ENCODE results near the gene EIF3A. TPM values are rescaled to one million over a fixed set of nuclear protein-coding genes. Genes with fewer than 3 reads are reported as not detected.

The EIF3A gene
- total RNA-seq, 1 donor from 2014 or later: 181 TPM

DNA sequence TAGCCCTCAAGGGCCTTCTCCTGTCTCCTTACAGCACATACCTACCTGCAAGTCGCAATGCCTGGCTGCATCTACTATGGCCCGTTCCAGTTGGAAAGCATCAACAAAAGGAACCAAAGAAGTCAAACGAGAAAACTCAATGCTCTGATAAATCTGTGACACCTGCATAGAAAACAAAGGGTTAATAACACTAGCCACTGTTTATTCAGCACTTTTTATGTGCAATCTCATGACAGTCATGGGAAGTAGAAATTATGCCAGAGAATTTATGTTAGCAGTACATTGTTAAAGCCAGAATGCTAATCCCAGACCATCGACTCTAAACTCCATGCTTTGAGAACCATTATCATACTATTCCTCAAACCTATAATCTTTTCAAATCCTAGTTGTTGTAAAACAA is 21.1 kb downstream of the EIF3A start:
- H3K4me1 Mint-ChIP-seq (ENCODE audit: low read depth): peaks cover 14% of the 10 kb centered on the region

DNA sequence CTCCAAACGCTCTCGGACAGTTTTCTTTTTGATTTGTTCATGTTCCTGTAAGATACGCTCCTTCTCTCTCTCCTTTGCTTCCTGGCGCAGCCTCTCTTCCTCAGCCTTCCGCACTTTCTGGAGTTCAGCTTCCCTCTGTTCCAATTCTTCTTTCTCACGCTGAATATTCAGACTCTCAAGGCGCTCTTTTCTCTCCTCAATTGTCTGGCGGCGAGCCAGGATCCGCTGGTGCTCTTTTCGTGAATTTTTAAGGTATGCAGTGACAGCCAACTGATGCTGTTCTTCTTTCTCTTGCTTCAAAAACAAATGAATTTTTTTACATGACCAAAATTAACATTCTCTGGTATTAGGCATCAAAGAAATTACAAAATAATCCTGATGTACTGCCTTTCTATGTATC is 22.6 kb downstream of the EIF3A start:
- Mint-ChIP-seq H3K27me3 (ENCODE audit: insufficient read depth) (no peaks in the 10 kb centered on the region), H3K4me1 (ENCODE audit: low read depth) (peaks cover 14% of the 10 kb centered on the region), H3K36me3 (ENCODE audit: low read depth) (peaks cover 55% of the 10 kb centered on the region), H3K4me3 (no peak overlapping the region), H3K9me3 (no peaks in the 10 kb centered on the region), H3K27ac (peak overlapping the region; percentile 28)
- intact Hi-C loops (cut with micrococcal nuclease): no loop called here
- DNase-seq (ENCODE audit: low spot score): no peak

More for the DNA sequence above, 21.1 kb downstream of the EIF3A start:
- no peak overlapping the region for H3K4me3 Mint-ChIP-seq
- H3K27me3 Mint-ChIP-seq (ENCODE audit: insufficient read depth): no peaks in the 10 kb centered on the region
- intact Hi-C loops (cut with micrococcal nuclease): no loop called here
- no peaks in the 10 kb centered on the region for H3K9me3 Mint-ChIP-seq
- no peak overlapping the region for H3K27ac Mint-ChIP-seq
- DNase-seq (ENCODE audit: low spot score): no peak
- peaks cover 60% of the 10 kb centered on the region for H3K36me3 Mint-ChIP-seq (ENCODE audit: low read depth)

DNA sequence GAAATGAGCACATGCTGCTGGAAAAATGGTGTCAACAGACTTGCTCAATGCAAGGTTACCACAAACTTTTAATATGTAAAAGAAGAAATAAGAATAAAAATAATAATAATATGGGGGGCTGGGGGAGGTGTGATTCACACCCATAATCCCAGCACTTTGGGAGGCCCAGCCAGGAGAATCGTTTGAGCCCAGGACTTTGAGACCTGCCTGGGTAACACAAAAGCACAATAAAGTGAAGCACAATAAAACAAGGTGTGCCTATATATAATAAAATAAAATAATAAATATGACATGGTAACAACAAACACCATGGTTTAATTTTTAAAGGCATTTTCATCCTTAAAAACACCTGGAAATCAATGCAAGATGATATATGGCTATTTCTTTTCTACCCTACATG is 25.1 kb downstream of the EIF3A start:
- Mint-ChIP-seq H3K27ac (no peak overlapping the region), H3K4me3 (no peak overlapping the region), H3K9me3 (no peaks in the 10 kb centered on the region), H3K27me3 (ENCODE audit: insufficient read depth) (no peaks in the 10 kb centered on the region), H3K4me1 (ENCODE audit: low read depth) (peaks cover 19% of the 10 kb centered on the region), H3K36me3 (ENCODE audit: low read depth) (peaks cover 65% of the 10 kb centered on the region)
- no peak for DNase-seq (ENCODE audit: low spot score)
- intact Hi-C loops (cut with micrococcal nuclease): no loop called here

DNA sequence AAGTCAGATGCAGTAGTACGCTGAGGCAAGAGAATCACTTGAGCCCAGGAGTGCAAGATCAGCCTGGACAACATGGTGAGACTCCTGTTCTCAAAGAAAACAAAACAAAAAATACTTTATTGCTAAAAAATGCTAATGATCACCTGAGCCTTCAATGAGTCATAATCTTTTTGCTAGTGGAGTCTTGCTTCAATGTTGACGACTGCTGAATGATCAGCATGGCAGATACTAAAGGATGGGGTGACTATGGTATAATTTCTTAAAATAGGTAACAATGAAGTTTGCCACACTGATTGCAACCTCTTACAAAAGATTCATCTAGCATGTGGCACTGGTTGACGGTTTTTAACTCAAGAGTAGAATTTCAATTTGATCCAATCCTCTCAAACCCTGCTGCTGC is 28.8 kb downstream of the EIF3A start:
- no peak overlapping the region for H3K27ac Mint-ChIP-seq

DNA sequence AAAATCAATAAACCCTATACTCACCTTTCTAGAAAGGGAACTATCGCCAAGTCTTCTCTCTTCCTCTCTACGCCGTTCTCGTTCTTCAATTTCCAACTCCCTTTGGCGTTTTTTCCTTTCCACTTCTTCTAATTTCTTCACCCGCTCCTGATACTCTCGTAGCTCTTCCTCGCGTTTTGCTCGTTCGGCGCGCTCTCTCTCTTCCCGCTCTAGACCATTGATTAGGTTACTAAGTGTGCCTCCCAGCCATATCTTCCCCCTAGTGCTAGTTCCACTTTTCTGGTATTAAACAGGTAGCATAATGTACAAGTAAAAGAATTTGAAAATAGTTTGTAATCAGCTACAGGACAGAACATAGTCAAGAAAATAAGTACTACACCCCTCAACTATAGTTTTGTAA is 30.8 kb downstream of the EIF3A start:
- intact Hi-C loops (cut with micrococcal nuclease): no loop called here
- H3K4me1 Mint-ChIP-seq (ENCODE audit: low read depth): peaks cover 42% of the 10 kb centered on the region
- H3K9me3 Mint-ChIP-seq: no peaks in the 10 kb centered on the region
- no peak for DNase-seq (ENCODE audit: low spot score)
- H3K27me3 Mint-ChIP-seq (ENCODE audit: insufficient read depth): no peaks in the 10 kb centered on the region
- no peak overlapping the region for H3K4me3 Mint-ChIP-seq
- peaks cover 67% of the 10 kb centered on the region for H3K36me3 Mint-ChIP-seq (ENCODE audit: low read depth)
- H3K27ac Mint-ChIP-seq: no peak overlapping the region

More for the DNA sequence above, 28.8 kb downstream of the EIF3A start:
- H3K36me3 Mint-ChIP-seq (ENCODE audit: low read depth): peaks cover 62% of the 10 kb centered on the region
- no peaks in the 10 kb centered on the region for H3K9me3 Mint-ChIP-seq
- intact Hi-C loops (cut with micrococcal nuclease): no loop called here
- no peaks in the 10 kb centered on the region for H3K27me3 Mint-ChIP-seq (ENCODE audit: insufficient read depth)
- no peak for DNase-seq (ENCODE audit: low spot score)
- peaks cover 32% of the 10 kb centered on the region for H3K4me1 Mint-ChIP-seq (ENCODE audit: low read depth)
- H3K4me3 Mint-ChIP-seq: no peak overlapping the region

DNA sequence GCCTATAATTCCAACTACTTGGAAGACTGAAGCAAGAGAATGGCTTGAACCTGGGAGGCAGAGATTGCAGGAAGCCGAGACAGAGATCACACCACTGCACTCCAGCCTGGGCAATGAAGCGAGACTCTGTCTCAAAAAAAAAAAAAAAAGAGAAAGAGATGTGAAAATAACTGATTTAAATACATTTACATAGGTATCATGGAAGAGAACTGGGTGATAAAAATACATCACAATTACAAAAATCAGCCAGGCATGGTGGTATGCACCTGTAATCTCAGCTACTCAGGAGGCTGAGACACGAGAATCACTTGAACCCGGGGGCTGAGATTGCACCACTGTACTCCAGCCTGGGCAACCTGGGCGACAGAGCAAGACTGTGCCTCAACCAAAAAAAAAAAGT is 31.3 kb downstream of the EIF3A start:
- no peak for DNase-seq (ENCODE audit: low spot score)
- H3K27ac Mint-ChIP-seq: no peak overlapping the region
- peaks cover 67% of the 10 kb centered on the region for H3K36me3 Mint-ChIP-seq (ENCODE audit: low read depth)
- intact Hi-C loops (cut with micrococcal nuclease): no loop called here
- no peaks in the 10 kb centered on the region for H3K9me3 Mint-ChIP-seq
- H3K4me3 Mint-ChIP-seq: no peak overlapping the region
- H3K4me1 Mint-ChIP-seq (ENCODE audit: low read depth): peaks cover 42% of the 10 kb centered on the region
- H3K27me3 Mint-ChIP-seq (ENCODE audit: insufficient read depth): no peaks in the 10 kb centered on the region

DNA sequence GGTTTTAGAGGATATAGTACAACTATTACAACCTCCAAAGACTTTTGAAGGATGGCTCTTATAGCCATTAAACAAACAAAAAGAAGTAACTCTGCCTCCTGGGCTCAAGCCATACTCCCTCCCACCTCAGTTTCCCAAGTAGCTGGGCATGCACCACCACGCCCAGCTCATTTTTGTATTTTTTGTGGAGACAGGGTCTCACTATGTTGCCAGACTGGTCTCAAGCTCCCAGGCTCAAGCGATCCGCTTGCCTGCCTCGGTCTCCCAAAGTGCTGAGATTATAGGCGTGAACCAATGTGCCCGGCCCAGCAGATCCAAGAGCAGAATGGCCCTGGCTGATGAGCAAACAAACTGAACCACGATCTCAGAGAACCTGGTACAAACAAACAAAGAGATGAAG is 35.1 kb downstream of the EIF3A start:
- H3K4me3 Mint-ChIP-seq: no peak overlapping the region
- no peak for DNase-seq (ENCODE audit: low spot score)
- no peaks in the 10 kb centered on the region for H3K9me3 Mint-ChIP-seq
- intact Hi-C loops (cut with micrococcal nuclease): no loop called here
- H3K4me1 Mint-ChIP-seq (ENCODE audit: low read depth): peaks cover 29% of the 10 kb centered on the region
- H3K27ac Mint-ChIP-seq: no peak overlapping the region
- peaks cover 68% of the 10 kb centered on the region for H3K36me3 Mint-ChIP-seq (ENCODE audit: low read depth)
- no peaks in the 10 kb centered on the region for H3K27me3 Mint-ChIP-seq (ENCODE audit: insufficient read depth)

DNA sequence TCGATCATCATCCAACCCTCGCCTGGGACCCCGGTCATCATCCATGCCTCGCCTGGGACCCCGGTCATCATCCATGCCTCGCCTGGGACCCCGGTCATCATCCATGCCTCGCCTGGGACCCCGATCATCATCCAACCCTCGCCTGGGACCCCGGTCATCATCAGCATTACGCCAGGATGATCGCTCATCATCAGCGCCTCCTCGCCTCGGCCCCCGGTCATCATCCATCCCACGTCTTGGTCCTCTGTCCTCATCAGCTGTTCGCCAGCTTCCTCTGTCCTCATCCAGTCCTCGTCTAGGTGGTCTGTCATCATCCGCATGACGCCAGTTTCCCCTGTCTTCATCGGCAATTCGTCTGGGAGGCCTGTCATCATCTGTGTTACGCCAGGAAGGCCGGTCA is 38.4 kb downstream of the EIF3A start:
- peaks cover 70% of the 10 kb centered on the region for H3K36me3 Mint-ChIP-seq (ENCODE audit: low read depth)
- H3K27me3 Mint-ChIP-seq (ENCODE audit: insufficient read depth): no peaks in the 10 kb centered on the region
- DNase-seq (ENCODE audit: low spot score): no peak
- peaks cover 19% of the 10 kb centered on the region for H3K4me1 Mint-ChIP-seq (ENCODE audit: low read depth)
- H3K27ac Mint-ChIP-seq: no peak overlapping the region
- H3K9me3 Mint-ChIP-seq: no peaks in the 10 kb centered on the region
- intact Hi-C loops (cut with micrococcal nuclease): no loop called here
- H3K4me3 Mint-ChIP-seq: no peak overlapping the region

DNA sequence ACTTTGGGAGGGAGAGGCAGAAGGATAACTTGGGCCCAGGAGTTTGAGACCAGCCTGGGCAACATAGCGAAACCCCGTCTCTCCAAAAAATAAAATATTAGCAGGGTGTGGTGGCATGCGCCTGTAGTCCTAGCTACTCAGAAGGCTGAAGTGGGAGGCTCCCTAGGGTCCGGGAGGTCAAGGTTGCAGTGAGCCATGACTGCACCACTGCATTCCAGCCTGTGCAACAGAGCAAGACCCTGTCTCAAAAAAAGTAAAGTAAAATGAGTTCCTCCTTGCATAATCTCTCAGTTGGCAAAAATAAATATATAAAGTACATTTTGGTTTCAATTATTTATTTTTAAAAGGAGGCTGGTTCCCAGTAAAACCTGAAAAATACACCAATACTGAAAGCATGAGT is 39.3 kb downstream of the EIF3A start:
- Mint-ChIP-seq H3K36me3 (ENCODE audit: low read depth) (peaks cover 66% of the 10 kb centered on the region), H3K27me3 (ENCODE audit: insufficient read depth) (no peaks in the 10 kb centered on the region), H3K9me3 (no peaks in the 10 kb centered on the region), H3K4me1 (ENCODE audit: low read depth) (peaks cover 15% of the 10 kb centered on the region), H3K4me3 (no peak overlapping the region), H3K27ac (no peak overlapping the region)
- intact Hi-C loops (cut with micrococcal nuclease): no loop called here
- DNase-seq (ENCODE audit: low spot score): no peak

DNA sequence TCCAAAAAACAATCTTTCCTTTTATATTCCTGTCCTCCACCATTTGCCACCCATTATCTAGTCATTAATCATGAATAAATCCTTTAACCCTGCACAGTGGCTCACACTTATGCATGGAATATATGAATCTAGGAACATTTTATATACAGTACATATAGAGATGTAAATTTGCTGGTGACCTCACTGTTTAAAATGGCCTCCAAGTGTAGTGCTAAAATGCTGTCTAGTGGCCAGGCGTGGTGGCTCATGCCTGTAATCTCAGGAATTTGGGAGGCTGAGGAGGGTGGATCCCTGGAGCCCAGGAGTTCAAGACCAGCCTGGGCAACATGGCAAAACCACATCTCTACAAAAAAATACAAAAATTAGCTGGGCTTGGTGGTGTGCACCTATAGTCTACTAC is 41.5 kb downstream of the EIF3A start:
- no peak overlapping the region for H3K27ac Mint-ChIP-seq

DNA sequence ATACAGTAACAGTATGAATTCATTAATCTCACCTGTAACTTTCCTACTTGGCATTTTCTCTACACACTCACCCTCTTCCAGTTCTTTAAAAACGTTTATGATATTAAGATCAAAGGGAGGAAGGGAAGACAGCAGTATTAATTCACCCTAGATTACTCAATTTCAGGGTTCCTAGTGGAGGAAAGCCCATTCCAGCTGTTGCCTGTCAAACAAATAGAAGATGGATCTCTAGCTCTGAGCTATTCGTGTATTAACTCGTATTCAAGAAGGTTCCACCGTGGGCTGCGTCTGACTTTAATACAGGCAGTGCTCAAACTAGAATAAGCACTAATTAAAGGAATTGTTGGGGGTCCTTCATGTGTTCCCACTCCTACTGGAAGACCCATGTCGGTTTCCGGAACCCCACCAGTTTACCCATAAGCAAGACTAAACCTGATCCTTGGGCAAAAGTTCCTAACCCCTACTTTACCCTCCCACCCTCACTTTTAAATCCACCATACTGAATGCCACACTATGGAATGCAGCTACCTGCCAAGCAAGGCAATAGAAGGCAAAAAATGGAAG is 49.0 kb downstream of the EIF3A start:
- peaks cover 29% of the 10 kb centered on the region for H3K36me3 Mint-ChIP-seq (ENCODE audit: low read depth)
- H3K9me3 Mint-ChIP-seq: no peaks in the 10 kb centered on the region
- intact Hi-C loops (cut with micrococcal nuclease): loop anchor here (2.0 to 10.0 kb wide), 5 partner anchors 39 to 463 kb away; partner anchors contain the start of genes CACUL1 and PRDX3
- peak overlapping the region; percentile 64 for H3K4me3 Mint-ChIP-seq
- peaks cover 25% of the 10 kb centered on the region for H3K4me1 Mint-ChIP-seq (ENCODE audit: low read depth)
- no peak overlapping the region for H3K27ac Mint-ChIP-seq
- DNase-seq (ENCODE audit: low spot score): no peak
- peaks cover 7% of the 10 kb centered on the region for H3K27me3 Mint-ChIP-seq (ENCODE audit: insufficient read depth)

More for the DNA sequence above, 41.5 kb downstream of the EIF3A start:
- no peak overlapping the region for H3K4me3 Mint-ChIP-seq
- DNase-seq (ENCODE audit: low spot score): no peak
- intact Hi-C loops (cut with micrococcal nuclease): loop anchor here (10.0 kb wide), 1 partner anchor 284 kb away; the partner anchor contains the start of gene CACUL1
- H3K9me3 Mint-ChIP-seq: no peaks in the 10 kb centered on the region
- H3K36me3 Mint-ChIP-seq (ENCODE audit: low read depth): peaks cover 62% of the 10 kb centered on the region
- peaks cover 12% of the 10 kb centered on the region for H3K4me1 Mint-ChIP-seq (ENCODE audit: low read depth)
- H3K27me3 Mint-ChIP-seq (ENCODE audit: insufficient read depth): no peaks in the 10 kb centered on the region

DNA sequence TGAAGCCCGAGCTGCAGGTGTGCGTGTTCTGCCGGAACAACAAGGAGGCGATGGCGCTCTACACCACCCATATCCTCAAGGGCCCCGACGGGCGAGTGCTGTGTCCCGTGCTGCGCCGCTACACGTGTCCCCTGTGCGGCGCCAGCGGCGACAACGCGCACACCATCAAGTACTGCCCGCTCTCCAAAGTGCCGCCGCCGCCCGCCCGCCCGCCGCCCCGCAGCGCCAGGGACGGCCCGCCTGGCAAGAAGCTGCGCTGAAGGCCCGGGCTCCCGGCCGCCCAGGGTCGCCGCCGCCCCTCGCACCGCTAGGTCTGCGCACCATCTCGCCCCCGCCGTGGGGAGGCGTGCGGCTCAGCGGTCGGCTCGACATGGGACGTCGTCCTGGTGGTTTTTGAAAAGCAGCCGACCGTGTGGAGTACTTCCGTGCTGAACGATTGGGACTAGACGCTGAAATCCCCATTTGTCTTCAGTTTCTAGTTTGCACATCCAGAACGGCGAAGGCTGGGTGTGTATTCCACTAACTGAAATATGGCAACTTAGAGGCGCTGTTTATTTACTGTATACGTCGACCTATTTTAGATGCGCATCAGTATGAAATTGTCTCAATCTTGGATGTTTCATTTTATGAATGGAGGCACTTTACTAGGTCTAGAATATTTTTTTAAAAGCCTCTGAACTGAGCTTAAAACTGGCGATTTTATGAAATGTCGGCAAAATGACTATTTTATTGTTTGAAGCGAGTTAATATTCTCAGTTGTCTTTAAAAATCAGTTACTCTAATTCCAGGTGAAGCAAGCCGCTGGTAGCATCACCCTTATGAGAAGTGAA is 50.0 kb downstream of the EIF3A start:
- DNase-seq (ENCODE audit: low spot score): peak; percentile 39
- Mint-ChIP-seq H3K27ac (peak overlapping the region; percentile 40), H3K4me1 (ENCODE audit: low read depth) (peaks cover 25% of the 10 kb centered on the region), H3K36me3 (ENCODE audit: low read depth) (peaks cover 25% of the 10 kb centered on the region), H3K9me3 (no peaks in the 10 kb centered on the region), H3K4me3 (peak overlapping the region; percentile 73), H3K27me3 (ENCODE audit: insufficient read depth) (peaks cover 7% of the 10 kb centered on the region)
- intact Hi-C loops (cut with micrococcal nuclease): loop anchor here (1.0 to 10.0 kb wide), 6 partner anchors 40 to 462 kb away; partner anchors contain the start of genes CACUL1, EIF3A and PRDX3
